Measurements from ENCODE around the gene C1QTNF6.

The C1QTNF6 gene

DNA sequence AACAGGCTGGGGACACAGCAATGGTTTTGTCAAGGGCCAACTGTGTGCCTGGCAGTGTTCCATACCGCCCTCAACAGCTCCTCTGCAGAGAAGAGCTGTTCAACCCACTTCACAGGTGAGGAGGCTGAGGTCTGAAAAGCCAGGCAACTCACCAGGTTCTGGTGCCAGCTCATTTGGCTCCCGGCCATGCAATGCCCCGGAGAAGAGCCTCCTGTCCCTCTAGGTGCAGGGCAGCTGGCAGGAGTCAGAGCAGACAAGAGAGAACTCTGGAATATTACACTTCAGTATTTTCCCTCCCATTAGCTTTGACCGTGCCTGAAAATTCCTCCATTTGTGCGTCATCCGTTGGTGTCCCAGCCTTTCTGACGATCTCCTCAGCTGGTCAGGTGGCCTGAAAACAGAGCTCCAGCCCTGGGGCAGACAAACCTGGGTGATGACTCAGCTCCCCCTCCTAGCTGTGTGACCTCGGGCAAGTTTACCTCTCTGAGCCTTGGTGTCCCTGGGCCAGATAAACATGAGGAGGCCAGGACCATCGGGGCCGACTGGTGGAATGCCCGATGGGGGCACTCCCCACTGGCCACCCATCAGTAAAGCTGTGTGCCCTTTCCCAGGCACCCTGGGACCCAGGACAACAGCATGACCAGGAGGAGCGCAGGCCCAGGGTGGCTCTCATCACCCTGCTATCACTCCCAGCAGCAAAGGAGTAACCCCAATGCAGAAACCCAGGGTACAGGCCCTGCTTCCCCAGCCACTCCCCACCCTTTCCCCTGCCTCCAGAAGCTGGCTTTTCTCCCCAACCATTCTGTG is 9.6 kb upstream of the C1QTNF6 start:
- Histone ChIP-seq H3K4me3 (ENCODE audit: low read depth in 1 of 2, low read length in 1 of 2) (peak overlapping the region in 1 of 2 experiments; percentile 99), H3K4me1 (ENCODE audit: control insufficient read depth in 1 of 2, insufficient read depth in 1 of 2, low read depth in 1 of 2, low read length in 1 of 2) (peaks cover 18 to 24% of the 10 kb centered on the region in 2 experiments)

DNA sequence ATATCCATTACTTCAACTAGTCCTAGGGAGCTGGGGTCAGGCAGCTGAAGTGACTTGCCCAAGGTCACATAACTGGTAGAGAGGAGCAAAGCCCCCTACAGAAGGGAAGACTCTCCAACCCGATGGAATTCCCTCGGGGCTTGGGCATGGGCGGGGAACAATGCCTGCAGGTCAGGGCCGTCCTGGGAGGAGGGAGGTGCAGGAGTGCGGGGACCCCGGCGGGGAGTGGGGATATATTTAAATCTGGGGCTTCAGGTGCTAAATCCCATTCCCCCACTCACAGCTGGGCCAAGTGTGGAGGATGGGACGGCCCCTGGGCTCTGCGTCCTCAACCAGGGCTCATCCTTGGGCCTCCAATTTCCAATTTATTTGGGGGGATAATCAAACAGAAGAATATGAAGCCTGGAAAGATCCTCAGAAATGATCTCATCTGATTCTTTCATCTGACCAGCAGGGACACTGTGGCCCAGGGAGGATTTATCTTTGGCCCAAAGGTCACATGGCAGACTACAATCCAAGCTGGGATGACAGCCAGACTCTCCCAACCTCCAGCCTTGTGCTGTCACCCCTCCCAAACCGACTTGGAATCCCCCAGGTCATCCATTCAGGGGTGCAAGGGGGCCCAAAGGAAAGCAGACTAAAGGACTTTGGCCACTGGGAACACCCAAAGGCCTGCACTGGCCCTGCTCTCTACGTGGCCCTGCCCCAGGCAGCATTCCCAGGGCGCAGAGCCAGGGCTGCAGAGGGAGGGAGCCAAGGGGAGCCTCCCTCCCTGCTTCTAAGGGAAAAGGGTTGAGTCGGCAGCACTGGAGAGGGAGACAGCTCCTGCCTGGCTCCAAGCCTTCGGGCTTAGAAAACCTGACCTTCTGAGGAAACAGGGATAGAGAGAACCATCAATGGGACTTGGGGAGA is 8.7 kb upstream of the C1QTNF6 start:
- no peaks in the 10 kb centered on the region for H3K36me3 ChIP-seq
- no peaks in the 10 kb centered on the region for H3K27me3 ChIP-seq
- H3K4me3 ChIP-seq (ENCODE audit: low read depth in 1 of 2, low read length in 1 of 2) = no peak overlapping the region
- peaks cover 18 to 24% of the 10 kb centered on the region in 2 experiments for H3K4me1 ChIP-seq (ENCODE audit: control insufficient read depth in 1 of 2, insufficient read depth in 1 of 2, low read depth in 1 of 2, low read length in 1 of 2)
- H3K9me3 ChIP-seq = no peaks in the 10 kb centered on the region
- TF ChIP-seq, protein P1, sequence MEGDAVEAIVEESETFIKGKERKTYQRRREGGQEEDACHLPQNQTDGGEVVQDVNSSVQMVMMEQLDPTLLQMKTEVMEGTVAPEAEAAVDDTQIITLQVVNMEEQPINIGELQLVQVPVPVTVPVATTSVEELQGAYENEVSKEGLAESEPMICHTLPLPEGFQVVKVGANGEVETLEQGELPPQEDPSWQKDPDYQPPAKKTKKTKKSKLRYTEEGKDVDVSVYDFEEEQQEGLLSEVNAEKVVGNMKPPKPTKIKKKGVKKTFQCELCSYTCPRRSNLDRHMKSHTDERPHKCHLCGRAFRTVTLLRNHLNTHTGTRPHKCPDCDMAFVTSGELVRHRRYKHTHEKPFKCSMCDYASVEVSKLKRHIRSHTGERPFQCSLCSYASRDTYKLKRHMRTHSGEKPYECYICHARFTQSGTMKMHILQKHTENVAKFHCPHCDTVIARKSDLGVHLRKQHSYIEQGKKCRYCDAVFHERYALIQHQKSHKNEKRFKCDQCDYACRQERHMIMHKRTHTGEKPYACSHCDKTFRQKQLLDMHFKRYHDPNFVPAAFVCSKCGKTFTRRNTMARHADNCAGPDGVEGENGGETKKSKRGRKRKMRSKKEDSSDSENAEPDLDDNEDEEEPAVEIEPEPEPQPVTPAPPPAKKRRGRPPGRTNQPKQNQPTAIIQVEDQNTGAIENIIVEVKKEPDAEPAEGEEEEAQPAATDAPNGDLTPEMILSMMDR (IDR thresholded peaks at IDR 0.05) = no peak
- H3K27ac ChIP-seq = no peak overlapping the region

More for the DNA sequence above, 9.6 kb upstream of the C1QTNF6 start:
- H3K36me3 ChIP-seq = no peaks in the 10 kb centered on the region
- peak overlapping the region; percentile 82 for H3K27ac ChIP-seq
- TF ChIP-seq, protein P1 (IDR thresholded peaks at IDR 0.05) = no peak
- no peaks in the 10 kb centered on the region for H3K9me3 ChIP-seq
- no peaks in the 10 kb centered on the region for H3K27me3 ChIP-seq

DNA sequence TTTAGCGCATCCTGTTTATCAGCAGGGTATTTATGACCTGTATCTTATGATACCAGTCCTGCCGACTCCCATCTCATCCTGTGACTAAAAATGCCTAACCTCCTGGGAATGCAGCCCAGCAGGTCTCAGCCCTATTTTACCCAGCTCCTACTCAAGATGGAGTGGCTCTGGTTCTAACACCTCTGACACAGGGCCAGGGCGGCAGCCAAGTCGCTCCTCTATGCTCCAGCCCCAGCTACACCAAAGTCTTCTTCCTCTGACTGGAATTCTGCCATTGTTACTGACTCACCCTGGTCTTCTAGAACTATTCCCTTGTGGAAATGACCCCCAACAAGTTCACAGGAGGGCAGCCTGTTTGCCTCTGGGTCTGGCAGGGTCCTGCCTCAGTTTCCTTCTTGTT is 7.9 kb upstream of the C1QTNF6 start:
- TF ChIP-seq, protein P1 (IDR thresholded peaks at IDR 0.05) = no peak
- H3K36me3 ChIP-seq = no peaks in the 10 kb centered on the region
- H3K9me3 ChIP-seq = no peaks in the 10 kb centered on the region
- H3K4me1 ChIP-seq (ENCODE audit: control insufficient read depth in 1 of 2, insufficient read depth in 1 of 2, low read depth in 1 of 2, low read length in 1 of 2) = peaks cover 16 to 22% of the 10 kb centered on the region in 2 experiments
- no peaks in the 10 kb centered on the region for H3K27me3 ChIP-seq
- H3K4me3 ChIP-seq (ENCODE audit: low read depth in 1 of 2, low read length in 1 of 2) = no peak overlapping the region
- H3K27ac ChIP-seq = no peak overlapping the region

DNA sequence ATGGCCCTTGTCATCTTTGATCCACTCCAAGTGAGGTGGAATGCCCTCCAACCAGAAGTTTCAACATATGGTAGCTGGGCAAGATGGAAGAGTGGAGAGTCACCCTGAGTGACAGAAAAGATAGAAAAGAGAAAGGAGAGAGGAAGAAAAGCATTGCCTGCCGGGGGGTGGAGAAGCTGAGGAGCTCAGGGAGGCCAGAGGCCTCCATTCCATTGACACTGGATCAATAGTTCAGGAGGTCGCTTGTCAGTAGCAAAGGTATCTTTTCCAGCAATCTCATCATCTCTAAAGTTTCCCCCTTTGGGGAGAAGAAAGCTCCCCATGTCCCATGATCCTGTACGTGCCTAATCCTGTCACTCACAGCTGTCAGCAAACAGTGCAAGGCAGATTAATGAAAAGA is 6.7 kb upstream of the C1QTNF6 start:
- TF ChIP-seq, protein P1 (IDR thresholded peaks at IDR 0.05) = no peak
- H3K9me3 ChIP-seq = no peaks in the 10 kb centered on the region
- H3K4me1 ChIP-seq (ENCODE audit: control insufficient read depth in 1 of 2, insufficient read depth in 1 of 2, low read depth in 1 of 2, low read length in 1 of 2) = peaks cover 11 to 13% of the 10 kb centered on the region in 2 experiments
- H3K4me3 ChIP-seq (ENCODE audit: low read depth in 1 of 2, low read length in 1 of 2) = no peak overlapping the region
- no peaks in the 10 kb centered on the region for H3K36me3 ChIP-seq
- H3K27ac ChIP-seq = no peak overlapping the region
- no peaks in the 10 kb centered on the region for H3K27me3 ChIP-seq

DNA sequence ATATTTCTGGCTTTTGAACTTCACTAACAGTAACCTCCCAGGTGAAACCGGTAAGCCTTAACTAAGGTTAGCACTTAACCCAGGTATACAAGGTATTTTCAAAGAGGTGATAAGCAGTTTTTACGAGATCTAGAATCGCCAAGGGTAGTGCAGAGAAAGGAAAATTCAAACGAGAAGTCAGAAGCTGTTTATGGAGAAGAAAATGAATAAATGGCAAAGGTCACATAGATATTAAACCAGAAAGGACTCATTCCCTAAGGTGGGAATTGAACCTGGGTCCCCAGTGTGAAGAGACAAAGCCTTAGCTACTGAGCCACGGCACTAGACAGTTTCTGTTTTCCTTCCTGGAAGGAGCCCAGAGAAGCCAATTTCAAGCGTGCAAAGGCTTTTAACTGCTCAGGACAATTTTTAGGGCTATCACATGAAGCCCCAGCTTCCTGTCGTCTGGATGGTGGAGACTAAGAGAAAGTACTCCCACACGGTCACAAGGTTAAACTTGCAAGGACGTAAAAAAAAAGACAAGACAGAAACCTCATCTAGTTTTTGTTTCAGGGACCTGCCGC is 5.7 kb upstream of the C1QTNF6 start:
- Histone ChIP-seq H3K4me3 (ENCODE audit: low read depth in 1 of 2, low read length in 1 of 2) (no peak overlapping the region), H3K9me3 (no peaks in the 10 kb centered on the region), H3K4me1 (ENCODE audit: control insufficient read depth in 1 of 2, insufficient read depth in 1 of 2, low read depth in 1 of 2, low read length in 1 of 2) (peaks cover 5 to 8% of the 10 kb centered on the region in 2 experiments), H3K36me3 (no peaks in the 10 kb centered on the region), H3K27ac (no peak overlapping the region), H3K27me3 (no peaks in the 10 kb centered on the region)
- TF ChIP-seq, protein P1 (IDR thresholded peaks at IDR 0.05) = no peak

All from neutrophil (primary cell).